ENCODE measurements around the gene ZRANB3.

ZRANB3 gene

DNA sequence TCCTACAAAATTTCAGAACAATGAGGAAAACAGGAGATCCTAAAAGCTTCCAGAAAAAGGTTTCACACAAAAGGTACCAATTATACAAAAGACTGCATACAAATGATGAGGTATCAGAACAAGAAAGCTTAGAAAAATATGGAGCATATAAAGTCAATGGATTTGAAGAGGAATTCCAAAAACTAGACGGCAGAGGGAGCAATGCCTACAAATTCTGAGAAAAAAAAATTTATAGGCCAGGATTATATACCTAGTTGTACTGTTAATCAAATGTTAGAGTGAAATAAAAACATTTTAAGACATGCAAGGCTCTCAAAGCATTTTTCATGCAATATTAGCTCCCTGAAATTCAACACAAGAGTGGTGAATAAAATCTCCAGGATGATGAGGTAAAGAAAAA, 106.2 kb downstream of the ZRANB3 start:
- no peaks in the 10 kb centered on the region for H3K4me1 ChIP-seq (ENCODE audit: low read length)

DNA sequence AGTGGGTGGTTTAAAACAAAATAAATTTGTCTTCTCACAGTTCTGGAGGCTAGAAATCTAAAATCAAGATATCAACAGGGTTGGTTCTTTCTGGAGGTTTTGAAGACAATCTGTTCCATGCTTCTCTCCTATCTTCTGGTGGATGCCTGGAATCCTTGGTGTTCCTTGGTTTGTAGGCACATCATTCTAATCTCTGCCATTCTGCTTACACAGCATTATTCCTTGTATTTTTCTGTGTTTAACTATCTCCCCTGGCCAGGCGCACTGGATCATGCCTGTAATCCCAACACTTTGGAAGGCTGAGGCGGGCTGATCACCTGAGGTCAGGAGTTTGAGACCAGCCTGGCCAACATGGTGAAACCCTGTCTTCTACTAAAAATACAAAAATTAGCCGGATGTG, 108.1 kb downstream of the ZRANB3 start:
- Histone ChIP-seq H3K4me2 (ENCODE audit: low read depth, low read length) (no peak overlapping the region), H4K20me1 (ENCODE audit: insufficient read depth, low read length) (no peaks in the 10 kb centered on the region), H3K27ac (ENCODE audit: low read length) (no peak overlapping the region), H3K4me1 (ENCODE audit: low read length) (no peaks in the 10 kb centered on the region), H3K9me3 (replicated peaks; ENCODE audit: insufficient read depth, low read length) (no peaks in the 10 kb centered on the region), H2AFZ (ENCODE audit: low read length) (no peak overlapping the region), H3K36me3 (replicated peaks; ENCODE audit: insufficient read depth, low read length) (no peaks in the 10 kb centered on the region), H3K9me2 (replicated peaks; ENCODE audit: insufficient read depth, low read length) (no peaks in the 10 kb centered on the region), H3F3A (ENCODE audit: insufficient read depth, low read length) (no peaks in the 10 kb centered on the region), H3K4me3 (ENCODE audit: low read length) (no peak overlapping the region), H3K9ac (ENCODE audit: low read length) (no peak overlapping the region), H3K27me3 (replicated peaks; ENCODE audit: insufficient read depth, low read length) (no peaks in the 10 kb centered on the region), H3K79me2 (ENCODE audit: low read length) (no peaks in the 10 kb centered on the region)
- TF ChIP-seq CTCF (IDR thresholded peaks at IDR 0.05; ENCODE audit: low read length) = no peak
- no peak for TF ChIP-seq EZH2phosphoT487 (IDR thresholded peaks at IDR 0.05; ENCODE audit: low read length)
- no peak for TF ChIP-seq EZH2 (optimal IDR thresholded peaks at IDR 0.05; ENCODE audit: low read depth, low read length)
- DNase-seq = no peak

More for the DNA sequence above, 106.2 kb downstream of the ZRANB3 start:
- H3K27me3 ChIP-seq (replicated peaks; ENCODE audit: insufficient read depth, low read length) = no peaks in the 10 kb centered on the region
- H3K79me2 ChIP-seq (ENCODE audit: low read length) = no peaks in the 10 kb centered on the region
- H3K4me3 ChIP-seq (ENCODE audit: low read length) = no peak overlapping the region
- TF ChIP-seq EZH2 (optimal IDR thresholded peaks at IDR 0.05; ENCODE audit: low read depth, low read length) (no peak), CTCF (IDR thresholded peaks at IDR 0.05; ENCODE audit: low read length) (no peak), EZH2phosphoT487 (IDR thresholded peaks at IDR 0.05; ENCODE audit: low read length) (no peak)
- H3K9me2 ChIP-seq (replicated peaks; ENCODE audit: insufficient read depth, low read length) = no peaks in the 10 kb centered on the region
- no peak overlapping the region for H3K27ac ChIP-seq (ENCODE audit: low read length)
- no peak overlapping the region for H2AFZ ChIP-seq (ENCODE audit: low read length)
- DNase-seq = no peak
- no peaks in the 10 kb centered on the region for H3F3A ChIP-seq (ENCODE audit: insufficient read depth, low read length)
- H3K9ac ChIP-seq (ENCODE audit: low read length) = no peak overlapping the region
- no peaks in the 10 kb centered on the region for H4K20me1 ChIP-seq (ENCODE audit: insufficient read depth, low read length)
- H3K4me2 ChIP-seq (ENCODE audit: low read depth, low read length) = no peak overlapping the region
- H3K9me3 ChIP-seq (replicated peaks; ENCODE audit: insufficient read depth, low read length) = no peaks in the 10 kb centered on the region
- H3K36me3 ChIP-seq (replicated peaks; ENCODE audit: insufficient read depth, low read length) = no peaks in the 10 kb centered on the region

DNA sequence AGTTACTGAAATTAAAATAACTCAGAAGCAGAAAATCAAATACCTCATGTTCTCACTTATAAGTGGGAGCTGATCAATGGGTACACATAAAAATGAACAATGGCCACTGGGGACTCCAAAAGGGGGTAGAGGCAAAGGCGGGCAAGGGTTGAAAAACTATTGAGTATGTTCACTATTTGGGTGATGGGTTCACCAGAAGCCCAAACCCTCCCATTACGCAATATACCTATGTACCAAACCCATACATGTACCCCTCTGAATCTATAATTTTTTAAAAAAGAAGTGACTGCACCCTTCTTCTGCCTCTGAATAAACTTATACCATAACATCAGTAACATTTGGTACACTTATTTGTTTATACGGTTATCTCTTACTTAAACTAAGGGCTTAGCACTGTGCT, 119.4 kb downstream of the ZRANB3 start:
- no peak overlapping the region for H3K27ac ChIP-seq (ENCODE audit: low read length)
- TF ChIP-seq EZH2 (optimal IDR thresholded peaks at IDR 0.05; ENCODE audit: low read depth, low read length) = no peak
- no peak for TF ChIP-seq EZH2phosphoT487 (IDR thresholded peaks at IDR 0.05; ENCODE audit: low read length)
- TF ChIP-seq CTCF (IDR thresholded peaks at IDR 0.05; ENCODE audit: low read length) = no peak
- H3K9me3 ChIP-seq (replicated peaks; ENCODE audit: insufficient read depth, low read length) = no peaks in the 10 kb centered on the region
- no peak overlapping the region for H3K4me3 ChIP-seq (ENCODE audit: low read length)
- H3K4me1 ChIP-seq (ENCODE audit: low read length) = no peaks in the 10 kb centered on the region
- no peak for DNase-seq
- H2AFZ ChIP-seq (ENCODE audit: low read length) = no peak overlapping the region
- no peaks in the 10 kb centered on the region for H4K20me1 ChIP-seq (ENCODE audit: insufficient read depth, low read length)
- no peaks in the 10 kb centered on the region for H3K79me2 ChIP-seq (ENCODE audit: low read length)
- no peak overlapping the region for H3K4me2 ChIP-seq (ENCODE audit: low read depth, low read length)
- H3F3A ChIP-seq (ENCODE audit: insufficient read depth, low read length) = no peaks in the 10 kb centered on the region
- H3K36me3 ChIP-seq (replicated peaks; ENCODE audit: insufficient read depth, low read length) = no peaks in the 10 kb centered on the region
- no peak overlapping the region for H3K9ac ChIP-seq (ENCODE audit: low read length)
- no peaks in the 10 kb centered on the region for H3K9me2 ChIP-seq (replicated peaks; ENCODE audit: insufficient read depth, low read length)
- H3K27me3 ChIP-seq (replicated peaks; ENCODE audit: insufficient read depth, low read length) = no peaks in the 10 kb centered on the region

All from MM.1S (cell line).